Ovary (tissue), 3 donors: ENCODE measurements around the gene ANK3.

ENCODE experiments used
- EP300 ChIP-seq: sonication (generic); formaldehyde crosslinking; IDR thresholded peaks from one replicate; pipeline ENCODE4 v1.6.1; 2017; ENCODE audit warnings: antibody characterized with exemption
- POLR2A ChIP-seq: fragments of 450-650 bp; IDR thresholded peaks from one replicate; pipeline ENCODE4 v1.6.1; 2017; ENCODE audit warnings: antibody characterized with exemption, mild to moderate bottlenecking, moderate library complexity
- TF ChIP-seq, protein P1 (sequence below), 3 donors: fragments of 450-650 bp in 2 of 3; fragments of 200-600 bp in 1 of 3; IDR thresholded peaks; one replicate each; pipeline versions ENCODE4 v1.5.1 to v1.8.0; 2016 to 2022; ENCODE audit warnings: antibody characterized with exemption in 3 of 3, mild to moderate bottlenecking in 1 of 3
- donor health status: DM: no; HTN: no; CAD: no.

DNA sequence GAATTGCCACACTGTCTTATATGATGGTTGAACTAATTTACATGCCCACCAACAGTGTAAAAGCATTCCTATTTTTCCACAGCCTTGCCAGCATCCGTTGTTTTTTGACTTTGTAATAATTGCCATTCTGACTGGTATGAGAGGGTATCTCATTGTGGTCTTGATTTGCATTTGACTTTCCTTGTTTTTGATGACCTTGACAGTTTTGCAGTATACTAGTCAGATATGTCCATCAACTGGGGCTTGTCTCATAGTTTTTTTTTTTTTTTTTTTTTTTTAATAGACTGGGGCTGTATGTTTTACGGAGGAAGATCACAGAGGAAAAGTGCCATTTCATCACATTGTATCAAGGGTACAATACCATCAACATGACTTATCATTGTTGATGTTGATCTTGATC, 220.6 kb downstream of the ANK3 start:
- TF ChIP-seq, protein P1, sequence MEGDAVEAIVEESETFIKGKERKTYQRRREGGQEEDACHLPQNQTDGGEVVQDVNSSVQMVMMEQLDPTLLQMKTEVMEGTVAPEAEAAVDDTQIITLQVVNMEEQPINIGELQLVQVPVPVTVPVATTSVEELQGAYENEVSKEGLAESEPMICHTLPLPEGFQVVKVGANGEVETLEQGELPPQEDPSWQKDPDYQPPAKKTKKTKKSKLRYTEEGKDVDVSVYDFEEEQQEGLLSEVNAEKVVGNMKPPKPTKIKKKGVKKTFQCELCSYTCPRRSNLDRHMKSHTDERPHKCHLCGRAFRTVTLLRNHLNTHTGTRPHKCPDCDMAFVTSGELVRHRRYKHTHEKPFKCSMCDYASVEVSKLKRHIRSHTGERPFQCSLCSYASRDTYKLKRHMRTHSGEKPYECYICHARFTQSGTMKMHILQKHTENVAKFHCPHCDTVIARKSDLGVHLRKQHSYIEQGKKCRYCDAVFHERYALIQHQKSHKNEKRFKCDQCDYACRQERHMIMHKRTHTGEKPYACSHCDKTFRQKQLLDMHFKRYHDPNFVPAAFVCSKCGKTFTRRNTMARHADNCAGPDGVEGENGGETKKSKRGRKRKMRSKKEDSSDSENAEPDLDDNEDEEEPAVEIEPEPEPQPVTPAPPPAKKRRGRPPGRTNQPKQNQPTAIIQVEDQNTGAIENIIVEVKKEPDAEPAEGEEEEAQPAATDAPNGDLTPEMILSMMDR (IDR thresholded peaks at IDR 0.05): no peak
- TF ChIP-seq POLR2A (no peak), EP300 (no peak)
